Prostate gland (tissue), 2 donors: ENCODE results near the gene NRCAM.

Source experiments
- POLR2A ChIP-seq: fragments of 450-650 bp; IDR thresholded peaks from one replicate; pipeline ENCODE4 v1.6.1; 2016; ENCODE audit warnings: antibody characterized with exemption, mild to moderate bottlenecking
- POLR2AphosphoS5 ChIP-seq: sonication (generic); formaldehyde crosslinking; IDR thresholded peaks from one replicate; pipeline ENCODE4 v1.6.1; 2017; ENCODE audit warnings: antibody characterized with exemption
- TF ChIP-seq, protein P1 (sequence below), 4 experiments: fragments of 200-600 bp in 2 of 4; fragments of 450-650 bp in 2 of 4; sonication (generic) in 2 of 4; IDR thresholded peaks; 1 replicate in 3 of 4; 2 replicates in 1 of 4; pipeline ENCODE4 v1.5.1; 2016 to 2019; ENCODE audit warnings: antibody characterized with exemption in 4 of 4, mild to moderate bottlenecking in 2 of 4, moderate library complexity in 2 of 4

DNA sequence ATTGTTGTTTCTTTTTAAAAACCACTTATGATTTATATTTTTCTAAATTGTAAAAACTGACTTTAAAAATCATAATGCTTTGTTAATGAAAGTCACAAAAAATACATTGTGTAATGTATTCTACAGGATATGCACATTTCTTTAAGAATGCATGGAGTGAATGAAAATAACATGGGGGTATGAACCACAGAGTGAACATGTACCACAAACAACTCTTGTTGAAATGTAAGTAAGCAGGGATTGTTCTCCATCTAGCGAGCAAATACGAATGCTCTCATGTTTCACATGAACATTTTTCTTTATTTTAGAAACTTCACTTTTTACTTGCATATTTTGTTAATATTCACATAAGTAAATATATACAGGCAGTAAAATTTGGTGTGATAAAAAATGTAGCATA is 290.5 kb downstream of the NRCAM start:
- TF ChIP-seq, protein P1, sequence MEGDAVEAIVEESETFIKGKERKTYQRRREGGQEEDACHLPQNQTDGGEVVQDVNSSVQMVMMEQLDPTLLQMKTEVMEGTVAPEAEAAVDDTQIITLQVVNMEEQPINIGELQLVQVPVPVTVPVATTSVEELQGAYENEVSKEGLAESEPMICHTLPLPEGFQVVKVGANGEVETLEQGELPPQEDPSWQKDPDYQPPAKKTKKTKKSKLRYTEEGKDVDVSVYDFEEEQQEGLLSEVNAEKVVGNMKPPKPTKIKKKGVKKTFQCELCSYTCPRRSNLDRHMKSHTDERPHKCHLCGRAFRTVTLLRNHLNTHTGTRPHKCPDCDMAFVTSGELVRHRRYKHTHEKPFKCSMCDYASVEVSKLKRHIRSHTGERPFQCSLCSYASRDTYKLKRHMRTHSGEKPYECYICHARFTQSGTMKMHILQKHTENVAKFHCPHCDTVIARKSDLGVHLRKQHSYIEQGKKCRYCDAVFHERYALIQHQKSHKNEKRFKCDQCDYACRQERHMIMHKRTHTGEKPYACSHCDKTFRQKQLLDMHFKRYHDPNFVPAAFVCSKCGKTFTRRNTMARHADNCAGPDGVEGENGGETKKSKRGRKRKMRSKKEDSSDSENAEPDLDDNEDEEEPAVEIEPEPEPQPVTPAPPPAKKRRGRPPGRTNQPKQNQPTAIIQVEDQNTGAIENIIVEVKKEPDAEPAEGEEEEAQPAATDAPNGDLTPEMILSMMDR (IDR thresholded peaks at IDR 0.05), result no peak
- no peak for TF ChIP-seq POLR2A
- TF ChIP-seq POLR2AphosphoS5, result no peak
